Rectal smooth muscle tissue (tissue), 1 donor: Measurements from ENCODE around the gene TFEB.

ENCODE experiments used
- H3K27ac ChIP-seq: one replicate; pipeline ENCODE4 v1.7.0; 2013; ENCODE audit warnings: low read depth, low read length, inconsistent platforms
- H3K27me3 ChIP-seq: one replicate; pipeline ENCODE4 v1.7.0; 2013; ENCODE audit warnings: low read length; ENCODE audit not compliant: control insufficient read depth, insufficient read depth
- H3K36me3 ChIP-seq: one replicate; pipeline ENCODE4 v1.7.0; 2013; ENCODE audit warnings: low read length; ENCODE audit not compliant: control insufficient read depth, insufficient read depth
- H3K4me1 ChIP-seq: one replicate; pipeline ENCODE4 v1.7.0; 2013; ENCODE audit warnings: low read length; ENCODE audit not compliant: control insufficient read depth, insufficient read depth
- H3K4me3 ChIP-seq: one replicate; pipeline ENCODE4 v1.7.0; 2013; ENCODE audit warnings: low read length
- H3K9ac ChIP-seq: one replicate; pipeline ENCODE4 v1.7.0; 2013; ENCODE audit warnings: low read length

TFEB gene

DNA sequence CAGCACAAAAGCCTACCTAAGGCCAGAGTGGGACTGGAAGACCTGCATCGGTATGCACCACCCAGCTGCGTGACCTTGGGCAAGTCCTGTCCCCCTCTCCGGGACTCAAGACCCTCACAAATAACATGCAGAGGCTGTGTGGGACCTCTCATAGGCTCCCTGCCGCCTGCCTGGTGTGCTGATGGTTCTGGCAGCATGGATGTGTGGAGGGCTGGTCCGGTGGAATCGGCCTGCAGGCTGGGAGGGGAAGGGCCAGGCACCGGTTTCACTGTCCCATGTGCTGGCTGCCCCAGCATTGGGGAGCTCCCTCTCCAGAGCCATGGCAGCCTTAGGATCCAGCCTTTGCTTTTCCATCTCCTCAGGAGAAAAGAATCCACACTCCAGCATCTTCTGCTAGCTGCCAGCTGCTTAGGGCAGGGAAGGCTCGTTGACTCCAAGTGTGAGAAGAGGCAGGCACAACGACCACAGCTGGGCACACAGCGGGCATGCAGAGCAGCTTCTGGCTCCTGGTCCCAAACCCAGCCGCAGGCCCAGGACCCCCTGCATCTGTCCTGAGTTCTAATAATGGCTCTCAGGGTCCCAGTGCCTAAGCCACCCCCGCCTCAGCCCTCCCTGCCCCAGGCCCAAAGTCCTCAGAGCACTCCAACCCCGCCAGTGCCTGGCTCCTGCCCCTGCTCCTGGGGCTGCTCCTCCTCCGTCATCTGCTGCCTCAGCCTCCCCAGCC, 32.5 kb downstream of the TFEB start:
- peaks cover 25% of the 10 kb centered on the region for H3K4me1 ChIP-seq
- H3K9ac ChIP-seq: no peak overlapping the region
- H3K4me3 ChIP-seq: no peak overlapping the region
- H3K27me3 ChIP-seq: no peaks in the 10 kb centered on the region
- no peak overlapping the region for H3K27ac ChIP-seq
- no peaks in the 10 kb centered on the region for H3K36me3 ChIP-seq

DNA sequence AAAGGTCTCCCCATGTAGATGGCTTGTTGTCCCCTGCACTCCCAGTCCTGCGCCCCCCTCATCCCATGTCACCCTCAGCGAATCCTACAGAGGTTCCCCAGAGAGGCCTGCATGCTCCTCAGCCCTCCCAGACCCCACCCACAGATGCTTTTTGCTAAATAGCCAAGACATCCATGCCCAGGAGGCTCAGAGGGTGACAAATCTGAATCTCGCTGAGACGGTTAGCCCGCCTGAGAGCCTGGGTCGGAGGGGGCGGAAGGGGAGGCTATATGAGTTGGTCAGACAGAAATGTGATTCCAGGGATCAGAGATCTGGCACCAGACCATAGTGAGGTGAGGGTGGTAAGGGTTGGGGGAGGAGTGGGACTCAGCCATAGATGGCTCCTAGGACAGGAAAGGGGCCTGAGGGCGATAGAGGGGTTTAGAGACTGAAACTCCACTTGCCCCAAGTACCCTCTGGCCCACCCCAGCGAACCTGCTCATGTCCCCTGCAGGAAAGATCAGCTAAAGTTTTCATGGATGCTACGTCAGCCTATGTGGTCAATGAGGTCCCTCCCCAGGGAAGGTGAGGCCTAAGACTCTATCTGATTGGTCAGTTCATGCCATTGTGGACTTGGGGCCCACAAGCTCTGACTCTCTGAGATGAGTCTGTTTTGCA, 33.2 kb downstream of the TFEB start:
- no peaks in the 10 kb centered on the region for H3K36me3 ChIP-seq
- no peak overlapping the region for H3K27ac ChIP-seq
- no peak overlapping the region for H3K4me3 ChIP-seq
- H3K4me1 ChIP-seq: peaks cover 25% of the 10 kb centered on the region
- no peak overlapping the region for H3K9ac ChIP-seq
- no peaks in the 10 kb centered on the region for H3K27me3 ChIP-seq

DNA sequence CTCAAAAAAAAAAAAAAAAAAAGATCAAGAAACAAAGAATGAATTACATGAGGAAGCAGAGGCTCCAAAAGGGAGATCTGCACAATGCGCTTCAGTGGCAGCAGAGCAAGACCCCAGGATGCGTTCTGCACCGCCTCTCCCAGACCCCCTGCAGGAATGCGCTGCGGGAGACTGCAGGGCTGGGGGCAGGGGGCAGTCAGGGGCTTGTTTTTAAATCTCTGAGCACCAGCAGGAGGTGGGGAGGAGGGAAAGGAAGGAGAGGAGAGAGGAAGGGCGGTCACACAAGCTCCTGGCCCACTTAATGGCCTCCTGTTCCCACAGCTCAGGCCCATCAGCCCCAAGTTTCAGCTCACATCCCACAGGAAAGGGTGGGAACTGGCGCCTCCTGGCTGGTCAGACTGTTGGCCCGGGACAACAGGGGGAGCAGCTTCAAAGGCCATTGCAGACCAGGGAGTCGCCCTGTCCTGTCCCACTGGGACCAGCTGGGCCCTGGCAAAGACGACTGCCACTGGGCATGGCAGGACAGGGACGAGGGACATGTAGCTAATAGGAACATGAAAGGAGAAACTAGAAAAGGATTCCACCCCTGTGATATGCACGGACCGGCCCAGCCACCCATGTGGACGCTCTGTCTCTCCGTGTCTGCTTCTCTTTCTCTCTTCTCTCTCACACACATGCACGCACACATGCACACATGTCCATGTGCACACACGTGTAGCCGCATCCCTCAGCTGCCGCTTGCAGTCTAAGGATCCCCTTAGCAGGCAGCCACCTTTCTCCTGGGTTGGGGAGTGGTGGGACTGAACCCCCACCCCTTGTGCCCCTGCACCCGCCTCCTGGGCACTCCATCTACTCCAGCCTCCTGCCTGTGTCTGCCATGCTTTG, 34.7 kb downstream of the TFEB start:
- Histone ChIP-seq H3K4me1 (peaks cover 16% of the 10 kb centered on the region), H3K36me3 (no peaks in the 10 kb centered on the region), H3K27me3 (no peaks in the 10 kb centered on the region), H3K27ac (no peak overlapping the region), H3K9ac (no peak overlapping the region), H3K4me3 (no peak overlapping the region)

DNA sequence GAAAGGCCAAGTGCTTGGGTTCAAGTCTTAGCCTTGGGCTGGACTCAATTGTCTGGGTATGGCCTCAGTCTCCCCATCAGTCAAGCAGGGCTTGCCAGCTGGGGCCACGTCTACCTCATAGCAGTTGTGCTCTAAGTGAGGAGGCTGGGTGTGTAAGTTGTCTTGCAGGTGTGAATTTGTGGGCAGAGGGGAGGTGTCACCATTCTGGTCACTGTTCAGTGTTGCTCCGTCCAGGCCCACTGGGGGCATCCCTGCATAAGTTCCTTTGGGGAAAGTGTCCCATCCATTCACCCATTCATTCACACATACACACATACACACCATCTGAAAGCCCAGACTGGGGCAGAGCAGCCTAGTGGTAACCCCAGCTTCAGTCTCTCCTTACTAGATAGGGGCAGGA, 36.3 kb downstream of the TFEB start:
- no peaks in the 10 kb centered on the region for H3K27me3 ChIP-seq
- no peak overlapping the region for H3K9ac ChIP-seq
- no peak overlapping the region for H3K27ac ChIP-seq
- peaks cover 3% of the 10 kb centered on the region for H3K4me1 ChIP-seq
- no peak overlapping the region for H3K4me3 ChIP-seq
- H3K36me3 ChIP-seq: no peaks in the 10 kb centered on the region

DNA sequence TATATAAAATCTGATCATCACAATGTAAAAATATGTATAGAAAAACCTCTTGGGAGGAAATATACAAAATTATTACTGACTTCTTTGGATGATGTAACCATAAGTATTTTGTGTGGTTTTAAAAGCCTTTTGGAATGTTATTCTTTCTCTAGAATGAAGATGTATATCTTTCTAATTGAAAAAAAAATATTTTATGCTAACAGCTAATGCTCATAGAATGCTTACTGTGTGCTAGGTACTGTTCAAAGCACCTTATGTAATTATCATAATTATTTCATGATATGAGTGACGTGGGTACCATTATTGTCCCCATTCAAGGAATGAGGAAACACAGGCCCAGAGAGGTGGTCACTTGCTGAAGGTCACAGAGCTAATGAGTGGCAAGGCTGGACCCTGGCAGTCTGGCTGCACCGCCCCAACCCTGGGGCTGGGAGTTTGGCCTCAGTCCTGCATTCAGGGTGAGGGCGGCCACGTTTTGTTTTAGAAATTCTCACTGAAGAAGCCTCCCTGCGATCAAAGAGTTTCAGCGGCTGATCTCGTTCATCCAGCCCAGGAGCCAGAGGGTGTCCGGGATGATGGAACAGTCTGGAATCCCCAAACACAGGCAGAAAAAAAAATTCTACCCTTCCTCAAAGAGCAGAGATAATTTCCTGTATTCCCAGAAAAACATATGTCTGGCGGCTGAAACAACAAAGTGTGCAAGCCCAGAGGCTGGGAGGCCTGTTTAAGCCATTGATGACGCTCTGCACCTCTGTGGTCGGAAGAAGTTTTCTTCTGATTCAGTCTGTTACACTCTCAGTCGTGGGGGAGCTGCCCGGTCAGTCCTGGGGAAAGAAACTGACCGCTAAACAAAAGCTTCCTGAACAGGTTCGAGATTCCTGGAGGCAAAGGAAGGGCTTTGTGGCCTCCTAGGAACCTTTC, 37.3 kb downstream of the TFEB start:
- H3K27ac ChIP-seq: no peak overlapping the region

DNA sequence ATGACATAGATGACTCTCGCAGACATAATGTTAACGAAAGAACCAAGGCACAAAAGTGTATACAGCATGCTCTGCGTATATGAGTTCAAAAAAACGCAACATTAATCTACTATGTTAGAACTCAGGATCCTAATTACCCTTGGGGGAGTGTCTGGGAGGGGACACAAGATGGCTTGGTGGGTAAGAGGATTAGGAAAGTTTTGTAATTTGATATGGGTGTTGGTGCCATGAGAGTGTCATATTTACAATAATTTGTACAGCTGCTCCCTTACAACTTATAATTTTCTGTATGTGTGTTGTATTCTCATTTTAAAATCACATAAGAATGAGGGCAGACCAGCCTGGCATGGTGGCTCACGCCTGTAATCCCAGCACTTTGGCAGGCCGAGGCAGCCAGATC, 38.6 kb downstream of the TFEB start:
- Histone ChIP-seq H3K4me1 (no peaks in the 10 kb centered on the region), H3K4me3 (no peak overlapping the region), H3K27ac (no peak overlapping the region), H3K9ac (no peak overlapping the region), H3K27me3 (no peaks in the 10 kb centered on the region), H3K36me3 (no peaks in the 10 kb centered on the region)

More for the DNA sequence above, 37.3 kb downstream of the TFEB start:
- Histone ChIP-seq H3K4me3 (no peak overlapping the region), H3K4me1 (peaks cover under 1% of the 10 kb centered on the region), H3K27me3 (no peaks in the 10 kb centered on the region), H3K36me3 (no peaks in the 10 kb centered on the region), H3K9ac (no peak overlapping the region)

DNA sequence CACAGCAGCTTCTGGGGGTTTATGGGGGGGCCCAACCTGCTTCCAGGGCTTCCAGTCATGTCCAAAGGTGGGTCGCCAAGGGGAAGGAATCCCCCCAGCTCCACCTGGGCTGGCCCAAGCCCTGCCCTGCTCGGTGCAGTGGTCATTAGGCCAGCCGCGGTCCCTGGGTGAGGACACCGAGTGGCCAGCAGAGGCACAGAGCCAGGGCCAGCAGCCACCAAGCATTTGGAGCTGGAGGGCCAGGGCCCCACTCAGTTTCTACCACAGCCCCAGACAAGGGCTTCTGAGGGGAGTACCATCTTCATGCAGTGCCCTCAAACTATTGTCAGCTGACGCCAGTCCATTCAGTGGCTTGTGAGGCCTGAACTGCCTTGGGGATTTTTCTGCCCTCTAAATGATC, 39.6 kb downstream of the TFEB start:
- H3K4me1 ChIP-seq: no peaks in the 10 kb centered on the region
- no peak overlapping the region for H3K9ac ChIP-seq
- no peaks in the 10 kb centered on the region for H3K27me3 ChIP-seq
- H3K27ac ChIP-seq: no peak overlapping the region
- H3K4me3 ChIP-seq: no peak overlapping the region
- no peaks in the 10 kb centered on the region for H3K36me3 ChIP-seq

DNA sequence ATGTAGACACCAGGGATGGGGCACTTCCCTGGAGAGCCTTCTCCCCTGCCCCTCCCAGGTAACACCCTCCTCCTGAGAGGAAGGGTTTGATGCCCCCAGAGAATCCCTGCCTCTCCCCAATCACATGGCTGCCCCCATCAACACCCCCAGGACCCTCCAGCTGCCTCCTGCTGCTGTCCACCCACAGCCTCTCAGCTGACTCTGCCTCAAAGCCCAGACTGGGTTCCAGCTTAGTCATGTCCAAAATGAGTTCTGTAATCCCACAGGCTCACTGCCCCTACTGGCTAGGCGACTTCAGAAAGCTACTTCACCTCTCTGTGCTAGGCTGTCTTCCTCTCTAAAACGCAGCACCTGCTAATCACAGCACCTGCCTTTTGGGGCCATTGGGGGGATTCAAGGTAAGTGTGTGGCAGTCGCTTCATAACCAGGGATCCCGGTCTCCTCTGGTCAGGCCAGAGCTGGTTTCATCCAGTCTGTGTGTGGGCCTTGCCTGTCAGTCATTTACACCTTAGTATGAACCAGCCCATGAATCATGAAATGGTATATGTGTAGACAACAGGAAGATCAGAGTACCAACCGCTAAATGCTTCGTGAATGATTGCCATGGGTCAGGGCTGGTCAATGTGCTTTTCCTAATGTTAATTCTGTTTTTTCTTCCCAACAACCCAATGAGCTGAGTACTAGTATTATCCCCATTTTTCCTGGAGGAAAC, 40.4 kb downstream of the TFEB start:
- Histone ChIP-seq H3K36me3 (peaks cover 4% of the 10 kb centered on the region), H3K27me3 (no peaks in the 10 kb centered on the region), H3K27ac (no peak overlapping the region), H3K4me3 (no peak overlapping the region), H3K4me1 (no peaks in the 10 kb centered on the region), H3K9ac (no peak overlapping the region)

DNA sequence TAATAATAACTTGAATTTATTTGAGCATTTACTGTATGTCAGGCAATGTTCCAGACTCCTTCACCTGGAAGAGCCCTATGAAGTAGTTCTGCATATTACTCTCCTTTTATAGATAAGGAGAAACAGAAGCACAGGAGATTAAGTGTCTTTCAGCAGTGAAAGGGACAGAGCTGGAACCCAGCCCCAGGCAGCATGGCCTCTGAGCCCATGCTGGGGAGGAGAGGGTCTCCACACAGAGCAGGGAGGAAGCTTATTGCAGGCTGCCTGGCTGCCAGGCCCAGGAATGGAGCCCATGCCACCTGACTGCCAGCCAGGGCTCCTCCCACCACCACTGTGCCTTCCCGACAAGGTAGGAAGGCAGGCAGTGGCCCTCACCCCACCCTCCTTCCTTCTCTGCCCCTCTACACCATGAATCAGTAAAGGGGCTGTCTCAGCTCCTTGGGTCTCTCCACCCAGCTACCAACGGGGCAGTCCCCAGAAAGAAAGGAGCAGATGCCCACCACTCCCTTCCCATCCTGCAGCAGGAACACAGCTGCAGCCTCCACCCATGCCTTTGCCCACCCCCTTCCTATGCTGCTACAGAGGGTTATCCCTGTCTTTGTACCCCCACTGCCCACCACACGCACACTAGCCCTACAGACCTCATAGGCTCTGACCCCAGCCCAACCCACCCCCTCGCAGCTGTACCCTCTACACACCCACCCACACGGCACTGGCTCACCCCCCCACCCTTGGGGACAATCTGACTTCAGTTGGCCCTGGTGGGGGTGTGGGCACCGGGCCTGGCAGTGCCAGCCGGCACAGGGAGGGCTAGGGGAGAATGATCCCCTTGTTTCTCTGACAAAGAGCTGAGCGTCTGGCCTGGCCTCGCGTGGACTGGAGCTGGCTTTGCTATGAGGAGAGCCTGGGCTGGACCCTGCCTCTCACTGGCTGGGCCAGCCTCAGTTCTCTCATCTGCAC, 41.8 kb downstream of the TFEB start:
- Histone ChIP-seq H3K9ac (no peak overlapping the region), H3K4me1 (no peaks in the 10 kb centered on the region), H3K27ac (no peak overlapping the region), H3K4me3 (no peak overlapping the region), H3K27me3 (no peaks in the 10 kb centered on the region), H3K36me3 (peaks cover 4% of the 10 kb centered on the region)

DNA sequence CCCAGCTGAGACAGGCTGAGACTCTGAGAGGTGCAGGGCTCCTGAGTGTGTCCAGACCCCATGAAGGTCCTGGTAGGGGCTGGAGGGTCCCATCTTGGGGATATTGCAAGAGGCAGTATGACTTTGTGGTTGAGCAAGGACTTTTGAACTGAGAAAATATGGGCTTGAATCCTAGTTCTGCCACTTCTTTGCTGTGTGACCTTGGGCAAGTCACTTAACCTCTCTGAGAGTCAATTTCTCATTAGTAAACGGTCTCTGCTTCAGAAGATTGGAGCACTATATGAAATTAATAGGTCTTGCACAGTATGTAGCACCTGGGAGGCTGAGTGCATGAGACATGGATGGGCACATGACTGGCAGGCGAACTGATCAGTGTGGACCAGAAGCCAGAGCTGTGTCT, 42.7 kb downstream of the TFEB start:
- H3K4me1 ChIP-seq: no peaks in the 10 kb centered on the region
- no peak overlapping the region for H3K27ac ChIP-seq
- H3K36me3 ChIP-seq: peaks cover 4% of the 10 kb centered on the region
- H3K9ac ChIP-seq: no peak overlapping the region
- no peak overlapping the region for H3K4me3 ChIP-seq
- no peaks in the 10 kb centered on the region for H3K27me3 ChIP-seq
